SK-N-SH (cell line): Measurements from ENCODE around the gene BMPR1B. TPM values are rescaled to one million over a fixed set of nuclear protein-coding genes. Genes with fewer than 3 reads are reported as not detected.

Source experiments
- CTCF ChIA-PET: fragments of 300-600, 350-600 bp; formaldehyde crosslinking; extraction: SDS; loops from one replicate; lab custom pipeline; 2021; lab: Yijun Ruan, JAX
- POLR2A ChIA-PET: fragments of 350-600 bp; sonication (Branson Sonifier 250); formaldehyde crosslinking; extraction: SDS; loops from one replicate; lab custom pipeline; 2020; ENCODE audit warnings: antibody characterized with exemption, inconsistent platforms; lab: Yijun Ruan, JAX
- DNase-seq: peaks from one replicate; pipeline ENCODE4 v3.0.0; 2012
- H2AFZ ChIP-seq: fragments of 200-600 bp; sonication (generic); 2 replicates; pipeline ENCODE4 v1.8.1; 2016; ENCODE audit warnings: antibody characterized with exemption, mild to moderate bottlenecking, low read depth
- H3F3A ChIP-seq: fragments of 200-600 bp; sonication (generic); replicated peaks from 2 replicates; pipeline ENCODE3; 2016; ENCODE audit warnings: antibody characterized with exemption, mild to moderate bottlenecking; ENCODE audit not compliant: insufficient read depth
- H3K27ac ChIP-seq, 2 experiments: fragments of 200-500 bp in 1 of 2; fragments of 200-600 bp in 1 of 2; sonication (Bioruptor generic) in 1 of 2; sonication (generic), shearing (Covaris generic) in 1 of 2; 2 replicates each; pipeline versions ENCODE4 v1.5.1 to v1.6.1; 2014 to 2016; ENCODE audit warnings: low read depth in 2 of 2, inconsistent platforms in 1 of 2, low read length in 1 of 2, mild to moderate bottlenecking in 1 of 2, mixed read lengths in 1 of 2
- H3K27me3 ChIP-seq: fragments of 200-600 bp; sonication (generic), shearing (Covaris generic); 2 replicates; pipeline ENCODE4 v1.6.1; 2016; ENCODE audit warnings: mixed run types; ENCODE audit not compliant: insufficient read depth
- H3K36me3 ChIP-seq, 2 experiments: fragments of 200-500 bp in 1 of 2; fragments of 200-600 bp in 1 of 2; sonication (Bioruptor generic) in 1 of 2; sonication (generic) in 1 of 2; replicated peaks in 1 of 2; 2 replicates each; pipeline versions ENCODE3 to v1.5.1; 2014 to 2016; ENCODE audit warnings: low read length in 1 of 2, mild to moderate bottlenecking in 1 of 2; ENCODE audit not compliant: insufficient read depth in 2 of 2, control insufficient read depth in 1 of 2
- H3K4me1 ChIP-seq, 2 experiments: fragments of 200-500 bp in 1 of 2; fragments of 200-600 bp in 1 of 2; sonication (Bioruptor generic) in 1 of 2; sonication (generic), shearing (Covaris generic) in 1 of 2; 2 replicates each; pipeline versions ENCODE4 v1.5.1 to v1.6.1; 2014 to 2016; ENCODE audit warnings: low read depth in 1 of 2, low read length in 1 of 2, mixed run types in 1 of 2; ENCODE audit not compliant: insufficient read depth in 2 of 2, control insufficient read depth in 1 of 2
- H3K4me2 ChIP-seq: fragments of 200-600 bp; sonication (generic), shearing (Covaris generic); 2 replicates; pipeline ENCODE4 v1.6.1; 2017; ENCODE audit warnings: mixed run types
- H3K4me3 ChIP-seq, 2 experiments: fragments of 200-500 bp in 1 of 2; fragments of 200-600 bp in 1 of 2; sonication (Bioruptor generic) in 1 of 2; sonication (generic), shearing (Covaris generic) in 1 of 2; 2 replicates each; pipeline versions ENCODE4 v1.5.1 to v1.8.1; 2014 to 2016; ENCODE audit warnings: low read depth in 2 of 2, inconsistent platforms in 1 of 2, low read length in 1 of 2, mild to moderate bottlenecking in 1 of 2, mixed read lengths in 1 of 2, moderate library complexity in 1 of 2
- H3K79me2 ChIP-seq: fragments of 200-600 bp; sonication (generic); 2 replicates; pipeline ENCODE4 v1.8.1; 2017; ENCODE audit warnings: mild to moderate bottlenecking; ENCODE audit not compliant: insufficient read depth
- H3K9ac ChIP-seq: fragments of 200-600 bp; sonication (generic); 2 replicates; pipeline ENCODE4 v1.6.1; 2017; ENCODE audit warnings: mixed run types
- H3K9me2 ChIP-seq: fragments of 200-600 bp; sonication (generic); 2 replicates; pipeline ENCODE4 v1.6.1; 2017; ENCODE audit warnings: mixed run types
- H3K9me3 ChIP-seq: fragments of 200-600 bp; sonication (generic); 2 replicates; pipeline ENCODE4 v1.6.1; 2017; ENCODE audit warnings: mixed run types, mild to moderate bottlenecking, moderate library complexity
- H4K20me1 ChIP-seq: fragments of 200-600 bp; sonication (generic); 2 replicates; pipeline ENCODE4 v1.6.1; 2017; ENCODE audit warnings: mild to moderate bottlenecking, mixed run types; ENCODE audit not compliant: insufficient read depth
- CHD2 ChIP-seq: fragments of 150-350 bp; IDR thresholded peaks from 2 replicates; pipeline ENCODE4 v1.6.1; 2018; ENCODE audit warnings: low read length; ENCODE audit not compliant: partially characterized antibody
- CTCF ChIP-seq: fragments of 200-600 bp; sonication (generic); IDR thresholded peaks from 2 replicates; pipeline ENCODE4 v1.6.1; 2017; ENCODE audit warnings: antibody characterized with exemption, mild to moderate bottlenecking, moderate library complexity
- EZH2phosphoT487 ChIP-seq: fragments of 200-600 bp; sonication (generic); IDR thresholded peaks from 2 replicates; pipeline ENCODE4 v1.6.1; 2017; ENCODE audit warnings: low read depth, mixed run types, mild to moderate bottlenecking, antibody characterized with exemption, moderate library complexity, borderline replicate concordance
- FOSL2 ChIP-seq: IDR thresholded peaks from 2 replicates; pipeline ENCODE4 v1.4.0; 2012; ENCODE audit warnings: low read depth, mild to moderate bottlenecking, moderate library complexity, borderline replicate concordance
- FOXJ3 ChIP-seq: sonication (generic); formaldehyde crosslinking; IDR thresholded peaks from 2 replicates; pipeline ENCODE4 v1.5.1; 2020; ENCODE audit warnings: mild to moderate bottlenecking, missing genetic modification reagents
- FOXM1 ChIP-seq: IDR thresholded peaks from 2 replicates; pipeline ENCODE4 v1.4.0; 2012; ENCODE audit warnings: low read depth, mild to moderate bottlenecking
- GATA2 ChIP-seq: sonication (generic); formaldehyde crosslinking; IDR thresholded peaks from 2 replicates; pipeline ENCODE4 v1.5.0; 2020; ENCODE audit warnings: mild to moderate bottlenecking, missing genetic modification reagents
- JUND ChIP-seq: IDR thresholded peaks from 2 replicates; pipeline ENCODE4 v1.4.0; 2012
- MAX ChIP-seq: IDR thresholded peaks from 2 replicates; pipeline ENCODE4 v1.4.0; 2012; ENCODE audit warnings: low read depth
- MEF2A ChIP-seq: IDR thresholded peaks from 2 replicates; pipeline ENCODE4 v1.4.0; 2012; ENCODE audit warnings: low read depth, borderline replicate concordance
- MXI1 ChIP-seq: IDR thresholded peaks from 2 replicates; pipeline ENCODE4 v1.6.1; 2012; ENCODE audit warnings: mild to moderate bottlenecking, low read depth, low read length, improper control_type of control experiment
- POLR2AphosphoS5 ChIP-seq: IDR thresholded peaks from 2 replicates; pipeline ENCODE4 v1.6.1; 2012; ENCODE audit warnings: low read depth, low read length
- RAD21 ChIP-seq: IDR thresholded peaks from 2 replicates; pipeline ENCODE4 v1.6.1; 2012; ENCODE audit warnings: mild to moderate bottlenecking, low read length
- RFX5 ChIP-seq: IDR thresholded peaks from 2 replicates; pipeline ENCODE4 v1.6.1; 2012; ENCODE audit warnings: mild to moderate bottlenecking, improper control_type of control experiment, low read length
- SIN3A ChIP-seq: IDR thresholded peaks from 2 replicates; pipeline ENCODE4 v1.6.1; 2012; ENCODE audit warnings: low read depth, mild to moderate bottlenecking, low read length, moderate library complexity, borderline replicate concordance
- TAF1 ChIP-seq: IDR thresholded peaks from 2 replicates; pipeline ENCODE4 v1.6.1; 2012; ENCODE audit warnings: low read depth, mild to moderate bottlenecking, low read length, moderate library complexity, borderline replicate concordance
- TEAD4 ChIP-seq: IDR thresholded peaks from 2 replicates; pipeline ENCODE4 v1.4.0; 2012; ENCODE audit warnings: mild to moderate bottlenecking, borderline replicate concordance; ENCODE audit not compliant: insufficient read depth
- USF1 ChIP-seq: IDR thresholded peaks from 2 replicates; pipeline ENCODE4 v1.4.0; 2012; ENCODE audit warnings: low read depth, borderline replicate concordance
- YY1 ChIP-seq: IDR thresholded peaks from 2 replicates; pipeline ENCODE4 v1.4.0; 2012; ENCODE audit warnings: low read depth, mild to moderate bottlenecking
- ZBTB33 ChIP-seq: IDR thresholded peaks from 2 replicates; pipeline ENCODE4 v1.4.0; 2012; ENCODE audit warnings: low read depth, borderline replicate concordance
- WGBS: methylation state at CpG from one replicate; pipeline ENCODE4 v1.1.6; 2017; ENCODE audit warnings: low lambda C conversion rate; 5-methylcytosine and 5-hydroxymethylcytosine counted together
- polyA plus RNA-seq, 3 experiments: library from polyadenylated mRNA; depleted of rRNA; stranded (reverse); fragments of >200 nt; gene quantifications; 2 replicates each; pipeline ENCODE4 v1.2.3, GENCODE V29; 2012
- TF ChIP-seq, protein P1 (sequence below): IDR thresholded peaks from 2 replicates; pipeline ENCODE4; 2012
- TF ChIP-seq, protein P2 (sequence below): fragments of 150-350 bp; IDR thresholded peaks from 2 replicates; pipeline ENCODE4 v1.6.1; 2016; ENCODE audit warnings: mild to moderate bottlenecking, low read depth, low read length

The BMPR1B gene
- polyA plus RNA-seq, 1 of the 3 experiments (the other 2 are of a cell fraction), result 0.16 TPM

- H3K9ac ChIP-seq, result no peak overlapping the region
- 79% methylated on average over 7 of the region's 7 CpGs for WGBS
- no peaks in the 10 kb centered on the region for H3K79me2 ChIP-seq
- no peak for DNase-seq
- peaks cover 0 to 2% of the 10 kb centered on the region in 2 experiments; a peak in 2 of 4 replicates for H3K4me1 ChIP-seq
- no peak overlapping the region for H3K27ac ChIP-seq
- no peaks in the 10 kb centered on the region for H3K9me2 ChIP-seq
- ChIA-PET POLR2A (no interaction called here), CTCF (interaction anchor here (0.8 to 1.7 kb wide), 4 partner anchors 10 to 168 kb away, joined by 3 to 4 read pairs (median 4); no protein-coding TSS in a partner anchor)
- H3K27me3 ChIP-seq, result no peaks in the 10 kb centered on the region
- H3K4me2 ChIP-seq, result no peak overlapping the region
- no peaks in the 10 kb centered on the region for H3F3A ChIP-seq
- no peak overlapping the region for H3K4me3 ChIP-seq
- no peak overlapping the region for H2AFZ ChIP-seq
- TF ChIP-seq RAD21 (peak; percentile 36; the same call in 1 of the 2 replicates), MEF2A (no peak)
- TF ChIP-seq, all 33 proteins: peak for 1
- Histone ChIP-seq H3K36me3 (no peaks in the 10 kb centered on the region), H4K20me1 (no peaks in the 10 kb centered on the region), H3K9me3 (no peaks in the 10 kb centered on the region)
These were observed 134.3 kb downstream of the BMPR1B start for GRCh38 chr4:94892051-94892450.

DNA sequence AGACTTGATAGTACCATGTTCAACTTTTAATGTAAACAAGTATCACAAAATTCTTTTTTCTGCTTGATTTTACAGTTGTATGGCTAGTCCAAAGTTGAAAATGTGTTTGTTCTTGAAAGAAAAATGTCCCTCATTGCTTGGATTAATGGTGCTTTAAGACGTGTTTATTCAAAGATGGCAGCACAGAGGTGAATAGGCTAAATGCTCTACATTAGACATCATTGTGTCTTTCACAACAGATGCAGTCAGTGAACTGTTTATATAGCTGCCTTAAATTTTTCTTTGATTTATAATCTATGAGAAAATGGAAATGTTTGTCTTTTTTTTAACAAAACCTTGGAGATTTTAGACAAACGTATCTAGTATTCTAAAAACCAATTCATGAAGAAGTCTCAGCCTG lies 137.3 kb downstream of the BMPR1B start:
- Histone ChIP-seq H3K9ac (no peak overlapping the region), H3K27me3 (no peaks in the 10 kb centered on the region), H3K4me3 (no peak overlapping the region), H3K9me2 (no peaks in the 10 kb centered on the region), H3K27ac (no peak overlapping the region), H3K9me3 (no peaks in the 10 kb centered on the region), H2AFZ (no peak overlapping the region), H3K36me3 (no peaks in the 10 kb centered on the region), H3K4me2 (no peak overlapping the region), H3K4me1 (peaks cover 0 to 3% of the 10 kb centered on the region in 2 experiments; a peak in 2 of 4 replicates), H3K79me2 (no peaks in the 10 kb centered on the region), H3F3A (no peaks in the 10 kb centered on the region), H4K20me1 (no peaks in the 10 kb centered on the region)
- no peak for TF ChIP-seq TEAD4
- no peak for TF ChIP-seq YY1
- TF ChIP-seq SIN3A, result no peak
- TF ChIP-seq USF1, result no peak
- TF ChIP-seq FOXM1, result no peak
- no peak for TF ChIP-seq RFX5
- TF ChIP-seq, protein P1, sequence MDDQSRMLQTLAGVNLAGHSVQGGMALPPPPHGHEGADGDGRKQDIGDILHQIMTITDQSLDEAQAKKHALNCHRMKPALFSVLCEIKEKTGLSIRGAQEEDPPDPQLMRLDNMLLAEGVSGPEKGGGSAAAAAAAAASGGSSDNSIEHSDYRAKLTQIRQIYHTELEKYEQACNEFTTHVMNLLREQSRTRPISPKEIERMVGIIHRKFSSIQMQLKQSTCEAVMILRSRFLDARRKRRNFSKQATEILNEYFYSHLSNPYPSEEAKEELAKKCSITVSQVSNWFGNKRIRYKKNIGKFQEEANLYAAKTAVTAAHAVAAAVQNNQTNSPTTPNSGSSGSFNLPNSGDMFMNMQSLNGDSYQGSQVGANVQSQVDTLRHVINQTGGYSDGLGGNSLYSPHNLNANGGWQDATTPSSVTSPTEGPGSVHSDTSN, result no peak
- TF ChIP-seq GATA2 (CRISPR knock-in tag), result no peak
- no peak for TF ChIP-seq FOXJ3 (CRISPR knock-in tag)
- TF ChIP-seq ZBTB33, result no peak
- TF ChIP-seq JUND, result no peak
- TF ChIP-seq TAF1, result no peak
- TF ChIP-seq MXI1, result no peak
- TF ChIP-seq MAX, result no peak
- TF ChIP-seq CTCF, result no peak
- TF ChIP-seq, protein P2, sequence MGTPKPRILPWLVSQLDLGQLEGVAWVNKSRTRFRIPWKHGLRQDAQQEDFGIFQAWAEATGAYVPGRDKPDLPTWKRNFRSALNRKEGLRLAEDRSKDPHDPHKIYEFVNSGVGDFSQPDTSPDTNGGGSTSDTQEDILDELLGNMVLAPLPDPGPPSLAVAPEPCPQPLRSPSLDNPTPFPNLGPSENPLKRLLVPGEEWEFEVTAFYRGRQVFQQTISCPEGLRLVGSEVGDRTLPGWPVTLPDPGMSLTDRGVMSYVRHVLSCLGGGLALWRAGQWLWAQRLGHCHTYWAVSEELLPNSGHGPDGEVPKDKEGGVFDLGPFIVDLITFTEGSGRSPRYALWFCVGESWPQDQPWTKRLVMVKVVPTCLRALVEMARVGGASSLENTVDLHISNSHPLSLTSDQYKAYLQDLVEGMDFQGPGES, result no peak
- no peak for TF ChIP-seq CHD2
- TF ChIP-seq FOSL2, result no peak
- no peak for TF ChIP-seq POLR2AphosphoS5
- TF ChIP-seq EZH2phosphoT487, result no peak
- ChIA-PET CTCF (interaction anchor here (0.7 to 1.5 kb wide), 2 partner anchors 10 to 76 kb away, joined by 3 read pairs; no protein-coding TSS in a partner anchor), POLR2A (interaction anchor here (0.7 kb wide), 1 partner anchor 242 kb away, joined by 3 read pairs; no protein-coding TSS in a partner anchor)
- WGBS, result 86% methylated on average over 2 of the region's 2 CpGs
- DNase-seq, result no peak
